H1 (cell line): ENCODE results near the gene TMEM181. TPM values are rescaled to one million over a fixed set of nuclear protein-coding genes. Genes with fewer than 3 reads are reported as not detected.

Experiments used
- CBX8 ChIP-seq: fragments of 300-800, 300-1000 bp; sonication (generic); IDR thresholded peaks from 2 replicates; pipeline ENCODE4 v1.7.1; 2016; ENCODE audit warnings: low read depth, low read length, borderline replicate concordance
- FOSL1 ChIP-seq: IDR thresholded peaks from 2 replicates; pipeline ENCODE4 v1.6.1; 2011; ENCODE audit warnings: mild to moderate bottlenecking, low read depth, low read length, moderate library complexity; ENCODE audit not compliant: insufficient read depth
- RAD21 ChIP-seq, 2 experiments: IDR thresholded peaks in 1 of 2; conservative IDR thresholded peaks in 1 of 2; 2 replicates each; pipeline ENCODE4 v1.6.1; 2011; ENCODE audit warnings: low read depth in 2 of 2, low read length in 2 of 2, improper control_type of control experiment in 1 of 2, inconsistent platforms in 1 of 2, mild to moderate bottlenecking in 1 of 2, moderate library complexity in 1 of 2
- YY1 ChIP-seq: IDR thresholded peaks from 2 replicates; pipeline ENCODE4 v1.6.1; 2011; ENCODE audit warnings: low read depth, mild to moderate bottlenecking, low read length
- polyA plus RNA-seq, 7 experiments: library from polyadenylated mRNA; depleted of rRNA in 3 of 7; stranded (reverse) in 5 of 7; unstranded in 2 of 7; fragments of >200 nt in 5 of 7; fragments of 200-250 nt in 2 of 7; gene quantifications; 1 replicate in 5 of 7; 2 replicates in 1 of 7; 4 replicates in 1 of 7; pipeline versions ENCODE4 v1.2.1 to v1.2.3, GENCODE V29; 2011 to 2013; ENCODE audit warnings: missing spikeins in 2 of 7, mixed read lengths in 2 of 7
- total RNA-seq: library from RNA; stranded (reverse); fragmentation: NEBNext Ultra II Directional; extraction: Animal tissue kit (Norgen Biotek cat#: 25700); gene quantifications from 2 replicates; pipeline ENCODE4 v1.2.1, GENCODE V29; 2021
- TF ChIP-seq, protein P1 (sequence below), 3 experiments: IDR thresholded peaks; 1 replicate in 2 of 3; 2 replicates in 1 of 3; pipeline versions ENCODE4 v1.5.1 to v1.6.1; 2011; ENCODE audit warnings: low read length in 3 of 3, mild to moderate bottlenecking in 3 of 3, inconsistent platforms in 2 of 3, low read depth in 1 of 3, moderate library complexity in 1 of 3; ENCODE audit not compliant: insufficient read depth in 1 of 3; ENCODE audit errors: control extremely low read depth in 1 of 3

The TMEM181 gene
- total and polyA plus RNA-seq, 2 of the 8 experiments (the other 6 are each of a cell fraction or from before 2014, with no cell fraction given), result 8.6 to 19.0 TPM

- TF ChIP-seq, protein P1, sequence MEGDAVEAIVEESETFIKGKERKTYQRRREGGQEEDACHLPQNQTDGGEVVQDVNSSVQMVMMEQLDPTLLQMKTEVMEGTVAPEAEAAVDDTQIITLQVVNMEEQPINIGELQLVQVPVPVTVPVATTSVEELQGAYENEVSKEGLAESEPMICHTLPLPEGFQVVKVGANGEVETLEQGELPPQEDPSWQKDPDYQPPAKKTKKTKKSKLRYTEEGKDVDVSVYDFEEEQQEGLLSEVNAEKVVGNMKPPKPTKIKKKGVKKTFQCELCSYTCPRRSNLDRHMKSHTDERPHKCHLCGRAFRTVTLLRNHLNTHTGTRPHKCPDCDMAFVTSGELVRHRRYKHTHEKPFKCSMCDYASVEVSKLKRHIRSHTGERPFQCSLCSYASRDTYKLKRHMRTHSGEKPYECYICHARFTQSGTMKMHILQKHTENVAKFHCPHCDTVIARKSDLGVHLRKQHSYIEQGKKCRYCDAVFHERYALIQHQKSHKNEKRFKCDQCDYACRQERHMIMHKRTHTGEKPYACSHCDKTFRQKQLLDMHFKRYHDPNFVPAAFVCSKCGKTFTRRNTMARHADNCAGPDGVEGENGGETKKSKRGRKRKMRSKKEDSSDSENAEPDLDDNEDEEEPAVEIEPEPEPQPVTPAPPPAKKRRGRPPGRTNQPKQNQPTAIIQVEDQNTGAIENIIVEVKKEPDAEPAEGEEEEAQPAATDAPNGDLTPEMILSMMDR (IDR thresholded peaks at IDR 0.05; ENCODE audit: control extremely low read depth in 1 of 3, insufficient read depth in 1 of 3, low read depth in 1 of 3, low read length in 3 of 3), result no peak
- no peak for TF ChIP-seq CBX8
- TF ChIP-seq YY1, result no peak
- no peak for TF ChIP-seq RAD21 (IDR thresholded peaks at IDR 0.05 in 1 of 2, conservative IDR thresholded peaks at IDR 0.05 in 1 of 2; ENCODE audit: low read depth in 2 of 2, low read length in 2 of 2)
- no peak for TF ChIP-seq FOSL1
- TF ChIP-seq, all 59 proteins: peak for 0
Measured at GRCh38 chr6:158628542-158628941, 68.7 kb downstream of the TMEM181 start (continued).
